Measurements from ENCODE around the gene POLRMT.

DNA sequence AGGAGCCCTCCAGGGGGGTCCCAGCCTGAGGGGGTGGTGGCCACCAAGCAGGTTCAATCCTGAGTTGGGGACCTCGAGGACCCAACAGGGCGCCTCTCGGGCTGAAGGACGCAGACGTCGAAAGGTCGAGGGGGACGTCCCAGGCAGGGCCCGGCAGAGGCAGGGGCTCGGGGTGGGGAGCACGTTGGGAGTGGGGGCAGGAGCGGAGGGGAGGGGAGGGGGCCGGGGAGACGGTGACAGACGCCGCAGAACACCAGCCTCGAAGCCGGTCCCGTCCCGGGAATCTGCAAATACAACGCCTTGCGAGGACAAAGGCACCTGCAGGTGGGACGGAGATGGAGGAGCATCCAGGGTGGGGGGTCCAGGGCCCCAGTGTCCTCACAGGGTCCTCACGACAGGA is 10.4 kb upstream of the POLRMT start:
- TF ChIP-seq, protein P1, sequence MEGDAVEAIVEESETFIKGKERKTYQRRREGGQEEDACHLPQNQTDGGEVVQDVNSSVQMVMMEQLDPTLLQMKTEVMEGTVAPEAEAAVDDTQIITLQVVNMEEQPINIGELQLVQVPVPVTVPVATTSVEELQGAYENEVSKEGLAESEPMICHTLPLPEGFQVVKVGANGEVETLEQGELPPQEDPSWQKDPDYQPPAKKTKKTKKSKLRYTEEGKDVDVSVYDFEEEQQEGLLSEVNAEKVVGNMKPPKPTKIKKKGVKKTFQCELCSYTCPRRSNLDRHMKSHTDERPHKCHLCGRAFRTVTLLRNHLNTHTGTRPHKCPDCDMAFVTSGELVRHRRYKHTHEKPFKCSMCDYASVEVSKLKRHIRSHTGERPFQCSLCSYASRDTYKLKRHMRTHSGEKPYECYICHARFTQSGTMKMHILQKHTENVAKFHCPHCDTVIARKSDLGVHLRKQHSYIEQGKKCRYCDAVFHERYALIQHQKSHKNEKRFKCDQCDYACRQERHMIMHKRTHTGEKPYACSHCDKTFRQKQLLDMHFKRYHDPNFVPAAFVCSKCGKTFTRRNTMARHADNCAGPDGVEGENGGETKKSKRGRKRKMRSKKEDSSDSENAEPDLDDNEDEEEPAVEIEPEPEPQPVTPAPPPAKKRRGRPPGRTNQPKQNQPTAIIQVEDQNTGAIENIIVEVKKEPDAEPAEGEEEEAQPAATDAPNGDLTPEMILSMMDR (conservative IDR thresholded peaks at IDR 0.05; ENCODE audit: low read depth, low read length) = no peak
- TF ChIP-seq EZH2 (IDR thresholded peaks at IDR 0.05; ENCODE audit: borderline replicate concordance, low read depth, low read length, poor library complexity, severe bottlenecking) = no peak
